Measurements from ENCODE around the gene THOC1. TPM values are rescaled to one million over a fixed set of nuclear protein-coding genes. Genes with fewer than 3 reads are reported as not detected.

Gene THOC1
- total and polyA plus RNA-seq, 2 donors (not counting 3 experiments of a cell fraction or from before 2014, with no cell fraction given), result 12.0 to 50.5 TPM

DNA sequence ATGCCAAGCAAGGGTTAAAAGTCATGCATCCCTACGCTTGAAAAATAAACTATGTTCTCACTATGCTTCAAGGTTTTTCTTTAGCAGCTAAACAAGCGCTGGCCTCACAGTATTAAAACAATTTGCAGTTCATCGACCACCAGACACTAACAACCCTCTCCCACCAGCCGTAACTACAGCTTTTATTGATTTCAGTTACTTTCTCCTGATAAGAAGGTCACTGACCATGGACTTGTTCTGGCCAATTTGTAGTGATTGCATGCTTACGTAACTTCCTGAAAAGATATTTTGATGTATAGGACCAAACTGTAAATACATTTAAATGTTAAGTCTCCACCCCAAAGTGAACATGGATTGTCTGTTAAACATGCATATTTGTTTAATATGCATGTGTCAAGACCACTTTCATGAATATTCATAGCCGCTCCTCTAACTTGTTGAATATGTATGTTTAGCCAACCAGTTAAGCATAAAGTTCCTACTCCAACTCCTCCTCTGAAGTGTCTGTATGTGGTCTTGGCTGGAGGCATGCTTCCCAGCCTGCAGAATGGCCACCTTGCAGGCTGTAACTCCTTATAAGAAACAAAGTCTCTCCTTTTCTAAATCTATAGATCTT lies 1.7 kb upstream of the THOC1 start:
- Histone ChIP-seq H3K36me3 (ENCODE audit: control insufficient read depth in 2 of 2, extremely low read depth in 1 of 2, insufficient read depth in 2 of 2, low read length in 2 of 2) (peaks cover 0 to 5% of the 10 kb centered on the region in 2 experiments), H3K4me3 (replicated peaks in 1 of 3; ENCODE audit: insufficient read depth in 1 of 3, low read depth in 1 of 3, low read length in 3 of 3) (no peak overlapping the region), H2AFZ (ENCODE audit: low read depth, low read length) (no peak overlapping the region), H3K9ac (replicated peaks; ENCODE audit: extremely low read depth, insufficient read depth, low read length) (no peak overlapping the region), H3K27me3 (ENCODE audit: control insufficient read depth in 2 of 2, insufficient read depth in 2 of 2, low read length in 2 of 2) (no peaks in the 10 kb centered on the region), H4K20me1 (replicated peaks; ENCODE audit: control insufficient read depth, extremely low read depth, insufficient read depth, low read length) (no peaks in the 10 kb centered on the region), H3K9me1 (replicated peaks; ENCODE audit: control insufficient read depth, extremely low read depth, insufficient read depth, low read length) (no peaks in the 10 kb centered on the region), H3K9me3 (replicated peaks; ENCODE audit: control insufficient read depth, insufficient read depth, low read length) (no peaks in the 10 kb centered on the region), H3K4me2 (ENCODE audit: insufficient read depth, low read length) (no peak overlapping the region), H3K27ac (ENCODE audit: insufficient read depth, low read depth, low read length) (no peak overlapping the region), H3K4me1 (ENCODE audit: control insufficient read depth, extremely low read depth, insufficient read depth, low read length) (peaks cover 11% of the 10 kb centered on the region), H3K79me2 (ENCODE audit: control insufficient read depth, insufficient read depth, low read length) (peaks cover 20% of the 10 kb centered on the region)
- dilution Hi-C loops (cut with MboI; ENCODE audit: extremely low pct_ligation_motif_present, low sequenced_read_pairs) (no loop called here), intact Hi-C loops (cut with micrococcal nuclease) (loop anchor here (5.0 kb wide), 1 partner anchor 248 kb away; no protein-coding TSS in a partner anchor)
- FAIRE-seq, result no peak
- POLR2A ChIA-PET, result no interaction called here
- TF ChIP-seq POLR2A (IDR thresholded peaks at IDR 0.05; ENCODE audit: low read depth, low read length) (no peak), EZH2 (IDR thresholded peaks at IDR 0.05; ENCODE audit: borderline replicate concordance, low read depth, low read length, severe bottlenecking) (no peak)
- no TSS peak for BruUV-seq (replicated peaks)
- CTCF ChIA-PET, result no interaction called here
- no peak for DNase-seq (ENCODE audit: low read depth, low spot score)

- DNase-seq (ENCODE audit: low read depth, low spot score) (no peak), FAIRE-seq (no peak)
- dilution Hi-C loops (cut with MboI; ENCODE audit: extremely low pct_ligation_motif_present, low sequenced_read_pairs), result no loop called here
- peaks cover 21% of the 10 kb centered on the region for H3K79me2 ChIP-seq (ENCODE audit: control insufficient read depth, insufficient read depth, low read length)
- peak overlapping the region; percentile 71 to 92 (median 83) for H3K4me3 ChIP-seq (replicated peaks in 1 of 3; ENCODE audit: insufficient read depth in 1 of 3, low read depth in 1 of 3, low read length in 3 of 3)
- intact Hi-C loops (cut with micrococcal nuclease), result loop anchor here (5.0 kb wide), 1 partner anchor 250 kb away; no protein-coding TSS in a partner anchor
- no peaks in the 10 kb centered on the region for H3K9me1 ChIP-seq (replicated peaks; ENCODE audit: control insufficient read depth, extremely low read depth, insufficient read depth, low read length)
- no peaks in the 10 kb centered on the region for H3K9me3 ChIP-seq (replicated peaks; ENCODE audit: control insufficient read depth, insufficient read depth, low read length)
- peak overlapping the region; percentile 97 for H3K27ac ChIP-seq (ENCODE audit: insufficient read depth, low read depth, low read length)
- no TSS peak for BruUV-seq (replicated peaks)
- ChIA-PET POLR2A (interaction anchor here (1.0 to 1.5 kb wide), 3 partner anchors 15 to 349 kb away, joined by 3 to 4 read pairs (median 3); no protein-coding TSS in a partner anchor), CTCF (interaction anchor here (0.9 to 1.9 kb wide), 6 partner anchors 49 to 565 kb away, joined by 3 to 8 read pairs (median 4); partner anchors contain the start of genes ENOSF1 and TYMS)
- H3K4me2 ChIP-seq (ENCODE audit: insufficient read depth, low read length), result peak overlapping the region; percentile 95
- no peaks in the 10 kb centered on the region for H4K20me1 ChIP-seq (replicated peaks; ENCODE audit: control insufficient read depth, extremely low read depth, insufficient read depth, low read length)
- TF ChIP-seq JUN (IDR thresholded peaks at IDR 0.05; ENCODE audit: borderline replicate concordance, insufficient read depth, insufficient read length, low read depth) (no peak), FOS (IDR thresholded peaks at IDR 0.05; ENCODE audit: borderline replicate concordance, insufficient read depth, low read length) (no peak), GATA2 (IDR thresholded peaks at IDR 0.05; ENCODE audit: insufficient read depth, insufficient read length, low read depth, low read length) (no peak), EZH2 (IDR thresholded peaks at IDR 0.05; ENCODE audit: borderline replicate concordance, low read depth, low read length, severe bottlenecking) (no peak), MYC (IDR thresholded peaks at IDR 0.05; ENCODE audit: low read depth, low read length) (no peak), POLR2AphosphoS5 (IDR thresholded peaks at IDR 0.05; ENCODE audit: insufficient read depth, low read depth, low read length) (no peak), CTCF (IDR thresholded peaks at IDR 0.05; ENCODE audit: extremely low read depth in 1 of 2, insufficient read depth in 1 of 2, low read depth in 1 of 2, low read length in 2 of 2) (no peak), POLR2A (IDR thresholded peaks at IDR 0.05; ENCODE audit: low read depth, low read length) (no peak)
- TF ChIP-seq, protein P1, sequence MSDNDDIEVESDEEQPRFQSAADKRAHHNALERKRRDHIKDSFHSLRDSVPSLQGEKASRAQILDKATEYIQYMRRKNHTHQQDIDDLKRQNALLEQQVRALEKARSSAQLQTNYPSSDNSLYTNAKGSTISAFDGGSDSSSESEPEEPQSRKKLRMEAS (IDR thresholded peaks at IDR 0.05; ENCODE audit: insufficient read depth, insufficient read length), result no peak
- no peaks in the 10 kb centered on the region for H3K27me3 ChIP-seq (ENCODE audit: control insufficient read depth in 2 of 2, insufficient read depth in 2 of 2, low read length in 2 of 2)
- H3K9ac ChIP-seq (replicated peaks; ENCODE audit: extremely low read depth, insufficient read depth, low read length), result peak overlapping the region; percentile 99
- peaks cover 11% of the 10 kb centered on the region for H3K4me1 ChIP-seq (ENCODE audit: control insufficient read depth, extremely low read depth, insufficient read depth, low read length)
- H2AFZ ChIP-seq (ENCODE audit: low read depth, low read length), result peak overlapping the region; percentile 97
- peaks cover 4 to 5% of the 10 kb centered on the region in 2 experiments for H3K36me3 ChIP-seq (ENCODE audit: control insufficient read depth in 2 of 2, extremely low read depth in 1 of 2, insufficient read depth in 2 of 2, low read length in 2 of 2)
These were observed 513 bp downstream of the THOC1 start for GRCh38 chr18:267380-267687.
